CD4-positive, alpha-beta T cell (primary cell): ENCODE measurements around the gene F12. TPM values are rescaled to one million over a fixed set of nuclear protein-coding genes. Genes with fewer than 3 reads are reported as not detected.

Source experiments
- ATAC-seq: fragments of 200-7000 bp; cut with Tn5 transposase; one replicate; pipeline ENCODE4 v1.10.0; 2022; ENCODE audit warnings: mild to moderate bottlenecking; ENCODE audit not compliant: poor library complexity
- CTCF ChIA-PET: fragments of 350-600 bp; sonication (Branson Sonifier 250); formaldehyde crosslinking; loops from one replicate; lab custom pipeline; 2021; ENCODE audit warnings: antibody characterized with exemption, inconsistent platforms; lab: Charles Lee
- POLR2A ChIA-PET: fragments of 350-600 bp; sonication (Branson Sonifier 250); formaldehyde crosslinking; loops from one replicate; lab custom pipeline; 2021; ENCODE audit warnings: antibody characterized with exemption, inconsistent platforms; lab: Charles Lee
- DNase-seq, 14 experiments: peaks; one replicate each; pipeline ENCODE4 v3.0.0-alpha.2; 2013 to 2020; ENCODE audit warnings: mixed read lengths in 2 of 14
- H3K27ac ChIP-seq, 2 donors: one replicate each; pipeline versions ENCODE4 v1.5.1 to v1.7.0; 2013; ENCODE audit warnings: low read length in 2 of 2, low read depth in 1 of 2, mild to moderate bottlenecking in 1 of 2
- H3K27me3 ChIP-seq, 2 experiments: 1 replicate in 1 of 2; 2 replicates in 1 of 2; pipeline versions ENCODE4 v1.6.1 to v1.7.0; 2013; ENCODE audit warnings: low read length in 2 of 2, control low read depth in 1 of 2, mild to moderate bottlenecking in 1 of 2, moderate library complexity in 1 of 2; ENCODE audit not compliant: insufficient read depth in 2 of 2, control insufficient read depth in 1 of 2
- H3K36me3 ChIP-seq: one replicate; pipeline ENCODE4 v1.6.1; 2013; ENCODE audit warnings: low read length, control low read depth; ENCODE audit not compliant: insufficient read depth
- H3K4me1 ChIP-seq: one replicate; pipeline ENCODE4 v1.6.1; 2013; ENCODE audit warnings: low read length, control low read depth; ENCODE audit not compliant: insufficient read depth
- H3K4me3 ChIP-seq: one replicate; pipeline ENCODE4 v1.5.1; 2013; ENCODE audit warnings: mild to moderate bottlenecking, low read length, moderate library complexity
- H3K9me3 ChIP-seq, 2 experiments: 1 replicate in 1 of 2; 2 replicates in 1 of 2; pipeline versions ENCODE4 v1.6.1 to v1.7.0; 2013; ENCODE audit warnings: low read length in 2 of 2, mild to moderate bottlenecking in 2 of 2, control low read depth in 1 of 2, moderate library complexity in 1 of 2; ENCODE audit not compliant: control insufficient read depth in 1 of 2, insufficient read depth in 1 of 2
- H3K27ac Mint-ChIP-seq: one replicate; pipeline ENCODE4 v1.8.0; 2020; ENCODE audit warnings: mixed read lengths
- H3K27me3 Mint-ChIP-seq: one replicate; pipeline ENCODE4 v1.8.0; 2021; ENCODE audit warnings: mixed read lengths
- H3K36me3 Mint-ChIP-seq: one replicate; pipeline ENCODE4 v1.8.0; 2021; ENCODE audit warnings: low read depth, mixed read lengths
- H3K4me1 Mint-ChIP-seq: one replicate; pipeline ENCODE4 v1.8.0; 2021; ENCODE audit warnings: low read depth, mixed read lengths
- H3K4me3 Mint-ChIP-seq: one replicate; pipeline ENCODE4 v1.8.0; 2020; ENCODE audit warnings: mild to moderate bottlenecking, mixed read lengths
- H3K9me3 Mint-ChIP-seq: one replicate; pipeline ENCODE4 v1.8.0; 2020; ENCODE audit warnings: mixed read lengths
- intact Hi-C, 2 experiments: fragments of 100-400 bp; cut with DNase I in 1 of 2; cut with micrococcal nuclease in 1 of 2; formaldehyde crosslinking; loops; one replicate each; pipeline versions ENCODE4 v1.15.1 to v1.9.0; 2023 to 2025; cut with DNase I, micrococcal nuclease
- total RNA-seq, 174 experiments: library from RNA in 2 of 174; stranded (reverse) in 2 of 174; gene quantifications; one replicate each; pipeline ENCODE4 v1.2.3 and lab custom pipeline; 2021 to 2026
- TF ChIP-seq, protein P1 (sequence below): fragments of 200-600 bp; IDR thresholded peaks from one replicate; pipeline ENCODE4 v1.8.0; 2022; ENCODE audit warnings: antibody characterized with exemption, mild to moderate bottlenecking

The F12 gene
- total RNA-seq, 2 experiments from 2014 or later, result 0.20 to 0.60 TPM

- Mint-ChIP-seq H3K36me3 (peaks cover 64% of the 10 kb centered on the region), H3K4me3 (peak overlapping the region; percentile 38), H3K4me1 (peaks cover 67% of the 10 kb centered on the region), H3K9me3 (no peaks in the 10 kb centered on the region), H3K27ac (peak overlapping the region; percentile 76), H3K27me3 (no peaks in the 10 kb centered on the region)
- TF ChIP-seq, protein P1, sequence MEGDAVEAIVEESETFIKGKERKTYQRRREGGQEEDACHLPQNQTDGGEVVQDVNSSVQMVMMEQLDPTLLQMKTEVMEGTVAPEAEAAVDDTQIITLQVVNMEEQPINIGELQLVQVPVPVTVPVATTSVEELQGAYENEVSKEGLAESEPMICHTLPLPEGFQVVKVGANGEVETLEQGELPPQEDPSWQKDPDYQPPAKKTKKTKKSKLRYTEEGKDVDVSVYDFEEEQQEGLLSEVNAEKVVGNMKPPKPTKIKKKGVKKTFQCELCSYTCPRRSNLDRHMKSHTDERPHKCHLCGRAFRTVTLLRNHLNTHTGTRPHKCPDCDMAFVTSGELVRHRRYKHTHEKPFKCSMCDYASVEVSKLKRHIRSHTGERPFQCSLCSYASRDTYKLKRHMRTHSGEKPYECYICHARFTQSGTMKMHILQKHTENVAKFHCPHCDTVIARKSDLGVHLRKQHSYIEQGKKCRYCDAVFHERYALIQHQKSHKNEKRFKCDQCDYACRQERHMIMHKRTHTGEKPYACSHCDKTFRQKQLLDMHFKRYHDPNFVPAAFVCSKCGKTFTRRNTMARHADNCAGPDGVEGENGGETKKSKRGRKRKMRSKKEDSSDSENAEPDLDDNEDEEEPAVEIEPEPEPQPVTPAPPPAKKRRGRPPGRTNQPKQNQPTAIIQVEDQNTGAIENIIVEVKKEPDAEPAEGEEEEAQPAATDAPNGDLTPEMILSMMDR, result no peak
- H3K4me1 ChIP-seq, result peaks cover 82% of the 10 kb centered on the region
- no peaks in the 10 kb centered on the region for H3K27me3 ChIP-seq
- DNase-seq (no peak), ATAC-seq (no peak)
- peak overlapping the region; percentile 61 for H3K4me3 ChIP-seq
- intact Hi-C loops, result loop anchor here in 1 of 2 experiments (5.0 kb wide), 1 partner anchor 51 kb away; the partner anchor contains the start of gene MXD3
- peak overlapping the region in 1 of 2 donors; percentile 82 for H3K27ac ChIP-seq
- no peaks in the 10 kb centered on the region for H3K9me3 ChIP-seq
- CTCF ChIA-PET, result no interaction called here
- H3K36me3 ChIP-seq, result peaks cover 58% of the 10 kb centered on the region
- POLR2A ChIA-PET, result interaction anchor here (1.0 to 1.3 kb wide), 5 partner anchors 9 to 85 kb away, joined by 3 to 5 read pairs (median 4); partner anchors contain the start of genes LMAN2 and SLC34A1
Measured at GRCh38 chr5:177363565-177363964, 45.8 kb downstream of the F12 start.

GRCh38 chr5:177362610-177363507 is 46.5 kb downstream of the F12 start:
- intact Hi-C loops, result loop anchor here in 1 of 2 experiments (5.0 kb wide), 1 partner anchor 51 kb away; the partner anchor contains the start of gene MXD3
- ChIA-PET CTCF (no interaction called here), POLR2A (interaction anchor here (1.0 to 2.8 kb wide), 5 partner anchors 11 to 135 kb away, joined by 3 to 15 read pairs (median 5); partner anchors contain the start of genes LMAN2 and PDLIM7)
- no peaks in the 10 kb centered on the region for H3K9me3 Mint-ChIP-seq
- H3K4me3 ChIP-seq, result peak overlapping the region; percentile 61
- H3K4me1 Mint-ChIP-seq, result peaks cover 63% of the 10 kb centered on the region
- peak overlapping the region; percentile 90 for H3K4me3 Mint-ChIP-seq
- H3K4me1 ChIP-seq, result peaks cover 84% of the 10 kb centered on the region
- TF ChIP-seq, protein P1, result no peak
- peaks cover 57% of the 10 kb centered on the region for H3K36me3 Mint-ChIP-seq
- peak in 13 of 14 experiments; percentile 47 to 93 (median 63) for DNase-seq
- no peaks in the 10 kb centered on the region for H3K27me3 ChIP-seq
- peak; percentile 72 for ATAC-seq
- peak overlapping the region; percentile 76 for H3K27ac Mint-ChIP-seq
- H3K27me3 Mint-ChIP-seq, result no peaks in the 10 kb centered on the region
- H3K9me3 ChIP-seq, result no peaks in the 10 kb centered on the region
- H3K36me3 ChIP-seq, result peaks cover 51% of the 10 kb centered on the region
- peak overlapping the region; percentile 72 to 82 for H3K27ac ChIP-seq

DNA sequence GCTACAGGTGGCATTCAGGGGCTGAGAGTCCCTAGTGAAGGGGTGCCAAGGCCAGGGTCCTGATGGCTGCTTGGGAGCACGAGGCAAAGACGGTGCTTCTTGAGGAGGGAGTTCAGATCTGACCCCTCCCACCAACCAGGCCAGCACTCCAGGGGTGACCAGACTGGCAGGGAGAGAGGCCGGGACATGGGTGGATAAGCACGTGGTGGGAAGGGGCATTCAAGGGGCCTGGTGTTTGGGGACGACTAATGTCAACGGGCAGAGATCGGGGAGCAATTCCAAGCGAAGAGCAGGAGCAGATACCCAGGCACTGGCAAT is 47.1 kb downstream of the F12 start:
- Mint-ChIP-seq H3K27ac (peak overlapping the region; percentile 76), H3K4me1 (peaks cover 69% of the 10 kb centered on the region), H3K9me3 (no peaks in the 10 kb centered on the region), H3K4me3 (peak overlapping the region; percentile 90), H3K27me3 (no peaks in the 10 kb centered on the region), H3K36me3 (peaks cover 62% of the 10 kb centered on the region)
- DNase-seq, result no peak
- TF ChIP-seq, protein P1, result no peak
- intact Hi-C loops, result loop anchor here in 1 of 2 experiments (5.0 kb wide), 1 partner anchor 50 kb away; the partner anchor contains the start of gene MXD3
- H3K36me3 ChIP-seq, result peaks cover 44% of the 10 kb centered on the region
- ChIA-PET POLR2A (interaction anchor here (1.6 to 6.2 kb wide), 4 partner anchors 9 to 135 kb away, joined by 5 to 51 read pairs (median 14); partner anchors contain the start of genes LMAN2 and PDLIM7), CTCF (interaction anchor here (1.4 kb wide), 1 partner anchor 8 kb away, joined by 3 read pairs; no protein-coding TSS in a partner anchor)
- no peak for ATAC-seq
- H3K27ac ChIP-seq, result peak overlapping the region; percentile 72 to 82
- H3K4me1 ChIP-seq, result peaks cover 89% of the 10 kb centered on the region
- peak overlapping the region; percentile 61 for H3K4me3 ChIP-seq
- H3K27me3 ChIP-seq, result no peaks in the 10 kb centered on the region
- no peaks in the 10 kb centered on the region for H3K9me3 ChIP-seq
